Measurements from ENCODE around the gene BMPR1A.

GRCh38 chr10:86718556-86718955, 37.9 kb upstream of the BMPR1A start:
- TF ChIP-seq, protein P1, sequence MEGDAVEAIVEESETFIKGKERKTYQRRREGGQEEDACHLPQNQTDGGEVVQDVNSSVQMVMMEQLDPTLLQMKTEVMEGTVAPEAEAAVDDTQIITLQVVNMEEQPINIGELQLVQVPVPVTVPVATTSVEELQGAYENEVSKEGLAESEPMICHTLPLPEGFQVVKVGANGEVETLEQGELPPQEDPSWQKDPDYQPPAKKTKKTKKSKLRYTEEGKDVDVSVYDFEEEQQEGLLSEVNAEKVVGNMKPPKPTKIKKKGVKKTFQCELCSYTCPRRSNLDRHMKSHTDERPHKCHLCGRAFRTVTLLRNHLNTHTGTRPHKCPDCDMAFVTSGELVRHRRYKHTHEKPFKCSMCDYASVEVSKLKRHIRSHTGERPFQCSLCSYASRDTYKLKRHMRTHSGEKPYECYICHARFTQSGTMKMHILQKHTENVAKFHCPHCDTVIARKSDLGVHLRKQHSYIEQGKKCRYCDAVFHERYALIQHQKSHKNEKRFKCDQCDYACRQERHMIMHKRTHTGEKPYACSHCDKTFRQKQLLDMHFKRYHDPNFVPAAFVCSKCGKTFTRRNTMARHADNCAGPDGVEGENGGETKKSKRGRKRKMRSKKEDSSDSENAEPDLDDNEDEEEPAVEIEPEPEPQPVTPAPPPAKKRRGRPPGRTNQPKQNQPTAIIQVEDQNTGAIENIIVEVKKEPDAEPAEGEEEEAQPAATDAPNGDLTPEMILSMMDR (conservative IDR thresholded peaks at IDR 0.05; ENCODE audit: low read length), result no peak
- TF ChIP-seq EZH2phosphoT487 (IDR thresholded peaks at IDR 0.05; ENCODE audit: borderline replicate concordance), result no peak

All from Loucy (cell line).